ENCODE measurements around the gene ABHD2. TPM values are rescaled to one million over a fixed set of nuclear protein-coding genes. Genes with fewer than 3 reads are reported as not detected.

ABHD2 gene
- total RNA-seq, 2 experiments from 2014 or later: 16.1 to 22.8 TPM

- no peaks in the 10 kb centered on the region for H3K79me2 ChIP-seq (ENCODE audit: insufficient read depth, low read depth, low read length)
- H2AFZ ChIP-seq (ENCODE audit: low read length): no peak overlapping the region
- POLR2A ChIA-PET: interaction anchor here (1.0 kb wide), 1 partner anchor 37 kb away, joined by 3 read pairs; no protein-coding TSS in a partner anchor
- intact Hi-C loops (cut with micrococcal nuclease; ENCODE audit: unreplicated experiment): loop anchor here (5.0 kb wide), 1 partner anchor 93 kb away; no protein-coding TSS in a partner anchor
- no peak for TF ChIP-seq CTCF (conservative IDR thresholded peaks at IDR 0.05; ENCODE audit: low read length)
- no peak for TF ChIP-seq EZH2phosphoT487 (IDR thresholded peaks at IDR 0.05; ENCODE audit: borderline replicate concordance, low read depth, low read length)
- no peak overlapping the region for H3K4me3 ChIP-seq (ENCODE audit: low read depth, low read length, poor library complexity, severe bottlenecking)
- no peak for DNase-seq (ENCODE audit: low spot score)
- no peaks in the 10 kb centered on the region for H3K4me1 ChIP-seq (ENCODE audit: insufficient read depth, low read length, poor library complexity, severe bottlenecking)
- H3K9me2 ChIP-seq (ENCODE audit: insufficient read depth, low read length): no peaks in the 10 kb centered on the region
- no peaks in the 10 kb centered on the region for H4K20me1 ChIP-seq (ENCODE audit: insufficient read depth, low read length)
- no peak overlapping the region for H3K4me2 ChIP-seq (ENCODE audit: low read length)
- no TSS peak for BruUV-seq (replicated peaks)
- H3K36me3 ChIP-seq (ENCODE audit: insufficient read depth, low read length): no peaks in the 10 kb centered on the region
- CTCF ChIA-PET (ENCODE audit: unreplicated experiment): no interaction called here
- no peak overlapping the region for H3K27ac ChIP-seq (ENCODE audit: low read depth, low read length, poor library complexity, severe bottlenecking)
- no peaks in the 10 kb centered on the region for H3K9me3 ChIP-seq (ENCODE audit: low read length)
Observed at GRCh38 chr15:89209057-89209456, 120.8 kb downstream of the ABHD2 start.

GRCh38 chr15:89211678-89212170 lies 123.5 kb downstream of the ABHD2 start:
- TF ChIP-seq CTCF (conservative IDR thresholded peaks at IDR 0.05; ENCODE audit: low read length): no peak
- TF ChIP-seq EZH2phosphoT487 (IDR thresholded peaks at IDR 0.05; ENCODE audit: borderline replicate concordance, low read depth, low read length): no peak
- Histone ChIP-seq H4K20me1 (ENCODE audit: insufficient read depth, low read length) (no peaks in the 10 kb centered on the region), H3K4me2 (ENCODE audit: low read length) (no peak overlapping the region), H3K9me3 (ENCODE audit: low read length) (no peaks in the 10 kb centered on the region), H3K4me3 (ENCODE audit: low read depth, low read length, poor library complexity, severe bottlenecking) (no peak overlapping the region), H3K9me2 (ENCODE audit: insufficient read depth, low read length) (no peaks in the 10 kb centered on the region), H3K79me2 (ENCODE audit: insufficient read depth, low read depth, low read length) (no peaks in the 10 kb centered on the region), H3K4me1 (ENCODE audit: insufficient read depth, low read length, poor library complexity, severe bottlenecking) (no peaks in the 10 kb centered on the region), H3K27ac (ENCODE audit: low read depth, low read length, poor library complexity, severe bottlenecking) (no peak overlapping the region), H2AFZ (ENCODE audit: low read length) (no peak overlapping the region), H3K36me3 (ENCODE audit: insufficient read depth, low read length) (no peaks in the 10 kb centered on the region)
- no TSS peak for BruUV-seq (replicated peaks)
- CTCF ChIA-PET (ENCODE audit: unreplicated experiment): no interaction called here
- POLR2A ChIA-PET: no interaction called here
- intact Hi-C loops (cut with micrococcal nuclease; ENCODE audit: unreplicated experiment): no loop called here
- no peak for DNase-seq (ENCODE audit: low spot score)

GRCh38 chr15:89215627-89216026 lies 127.4 kb downstream of the ABHD2 start:
- BruUV-seq (replicated peaks): no TSS peak
- ChIA-PET POLR2A (no interaction called here), CTCF (ENCODE audit: unreplicated experiment) (no interaction called here)
- no peaks in the 10 kb centered on the region for H3K36me3 ChIP-seq (ENCODE audit: insufficient read depth, low read length)
- intact Hi-C loops (cut with micrococcal nuclease; ENCODE audit: unreplicated experiment): no loop called here
- H4K20me1 ChIP-seq (ENCODE audit: insufficient read depth, low read length): no peaks in the 10 kb centered on the region
- no peaks in the 10 kb centered on the region for H3K79me2 ChIP-seq (ENCODE audit: insufficient read depth, low read depth, low read length)
- no peak overlapping the region for H3K4me2 ChIP-seq (ENCODE audit: low read length)
- TF ChIP-seq CTCF (conservative IDR thresholded peaks at IDR 0.05; ENCODE audit: low read length) (no peak), EZH2phosphoT487 (IDR thresholded peaks at IDR 0.05; ENCODE audit: borderline replicate concordance, low read depth, low read length) (no peak)
- no peak overlapping the region for H3K4me3 ChIP-seq (ENCODE audit: low read depth, low read length, poor library complexity, severe bottlenecking)
- H3K9me3 ChIP-seq (ENCODE audit: low read length): no peaks in the 10 kb centered on the region
- H3K27ac ChIP-seq (ENCODE audit: low read depth, low read length, poor library complexity, severe bottlenecking): no peak overlapping the region
- no peak for DNase-seq (ENCODE audit: low spot score)
- H2AFZ ChIP-seq (ENCODE audit: low read length): no peak overlapping the region
- H3K4me1 ChIP-seq (ENCODE audit: insufficient read depth, low read length, poor library complexity, severe bottlenecking): no peaks in the 10 kb centered on the region
- H3K9me2 ChIP-seq (ENCODE audit: insufficient read depth, low read length): no peaks in the 10 kb centered on the region

Data from OCI-LY7 (cell line).